ENCODE measurements around the gene CLASP1.

CLASP1 gene

DNA sequence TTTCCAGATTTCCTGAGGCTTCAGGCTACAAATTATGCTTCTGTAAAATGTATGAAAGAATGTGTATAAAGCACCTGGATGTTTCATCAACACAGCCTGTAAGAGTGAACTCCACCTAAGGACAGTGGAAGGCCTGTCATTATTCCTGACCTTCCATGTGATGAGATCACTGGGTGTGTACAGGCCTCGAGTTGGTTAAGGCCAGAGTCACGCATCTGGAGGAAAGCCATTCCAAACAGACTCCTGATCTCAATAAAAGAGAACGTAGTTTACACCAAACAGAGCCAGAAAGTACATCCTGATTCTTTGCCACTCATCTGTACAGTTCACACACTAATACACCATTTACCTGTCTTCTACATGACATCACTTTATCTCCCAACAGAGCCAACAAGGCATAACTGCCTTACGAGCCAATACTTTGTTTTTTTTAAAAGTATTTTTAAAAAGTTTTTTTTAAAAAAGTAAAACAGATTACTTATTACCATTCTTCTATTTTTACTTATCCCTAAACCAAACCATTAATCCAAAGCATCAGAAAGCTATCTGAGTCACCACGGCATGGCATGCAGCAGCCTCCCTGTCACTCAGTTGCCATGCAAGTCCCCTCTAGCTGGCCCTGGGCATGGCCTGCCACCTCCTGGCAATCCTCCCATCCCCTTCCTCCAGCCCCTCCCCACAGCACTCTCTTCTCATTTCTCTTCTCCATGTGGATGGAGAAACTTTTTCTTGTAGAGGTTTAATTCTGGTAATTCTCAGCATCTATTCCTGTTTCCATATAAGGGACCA, 285.4 kb downstream of the CLASP1 start:
- Mint-ChIP-seq H3K9me3 (no peaks in the 10 kb centered on the region), H3K4me1 (ENCODE audit: low read depth) (peaks cover 14% of the 10 kb centered on the region), H3K27me3 (no peaks in the 10 kb centered on the region), H3K4me3 (no peak overlapping the region), H3K36me3 (ENCODE audit: low read depth) (peaks cover 70% of the 10 kb centered on the region), H3K27ac (no peak overlapping the region)

DNA sequence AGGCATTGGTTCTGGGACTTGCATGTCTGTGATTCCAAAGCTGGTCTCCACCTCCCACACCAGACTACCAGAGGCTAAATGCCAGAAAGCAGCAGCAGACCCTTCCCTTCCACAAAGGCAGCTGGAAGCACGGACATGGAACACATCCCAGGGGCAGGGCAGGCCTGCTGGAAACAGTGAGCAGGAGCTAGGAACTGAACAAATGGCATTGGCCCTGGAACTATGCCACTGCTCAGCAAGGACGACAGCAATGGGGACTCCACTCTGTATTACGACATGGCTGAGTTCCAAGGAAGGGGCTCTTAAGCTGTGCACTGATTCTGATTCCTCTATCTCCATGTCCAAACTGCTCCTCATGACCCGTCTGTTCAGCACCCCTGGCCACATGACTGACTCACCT, 286.5 kb downstream of the CLASP1 start:
- Mint-ChIP-seq H3K27me3 (no peaks in the 10 kb centered on the region), H3K36me3 (ENCODE audit: low read depth) (peaks cover 69% of the 10 kb centered on the region), H3K9me3 (no peaks in the 10 kb centered on the region), H3K4me1 (ENCODE audit: low read depth) (peaks cover 14% of the 10 kb centered on the region), H3K27ac (no peak overlapping the region), H3K4me3 (no peak overlapping the region)

DNA sequence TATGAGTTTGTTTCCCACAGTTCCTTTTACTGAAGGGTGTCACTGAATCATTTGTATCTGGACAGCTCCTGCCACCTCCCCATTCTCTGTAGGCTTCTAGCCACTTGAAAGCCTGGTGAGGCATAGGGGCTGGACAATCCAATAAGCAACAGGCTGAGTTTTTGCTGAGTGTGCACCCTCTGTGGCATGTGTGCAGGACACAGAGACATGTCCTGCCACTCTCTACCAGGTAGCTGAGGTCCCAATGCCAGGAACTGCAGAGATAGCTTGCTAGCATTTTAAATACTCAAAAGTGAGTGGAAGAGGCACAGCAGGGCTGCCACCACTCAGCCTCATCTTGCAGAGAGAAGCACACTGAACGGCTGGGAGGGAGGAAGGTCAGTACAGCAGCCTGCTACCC, 287.0 kb downstream of the CLASP1 start:
- Mint-ChIP-seq H3K4me3 (no peak overlapping the region), H3K27me3 (no peaks in the 10 kb centered on the region), H3K27ac (no peak overlapping the region), H3K36me3 (ENCODE audit: low read depth) (peaks cover 65% of the 10 kb centered on the region), H3K9me3 (no peaks in the 10 kb centered on the region), H3K4me1 (ENCODE audit: low read depth) (peaks cover 14% of the 10 kb centered on the region)

DNA sequence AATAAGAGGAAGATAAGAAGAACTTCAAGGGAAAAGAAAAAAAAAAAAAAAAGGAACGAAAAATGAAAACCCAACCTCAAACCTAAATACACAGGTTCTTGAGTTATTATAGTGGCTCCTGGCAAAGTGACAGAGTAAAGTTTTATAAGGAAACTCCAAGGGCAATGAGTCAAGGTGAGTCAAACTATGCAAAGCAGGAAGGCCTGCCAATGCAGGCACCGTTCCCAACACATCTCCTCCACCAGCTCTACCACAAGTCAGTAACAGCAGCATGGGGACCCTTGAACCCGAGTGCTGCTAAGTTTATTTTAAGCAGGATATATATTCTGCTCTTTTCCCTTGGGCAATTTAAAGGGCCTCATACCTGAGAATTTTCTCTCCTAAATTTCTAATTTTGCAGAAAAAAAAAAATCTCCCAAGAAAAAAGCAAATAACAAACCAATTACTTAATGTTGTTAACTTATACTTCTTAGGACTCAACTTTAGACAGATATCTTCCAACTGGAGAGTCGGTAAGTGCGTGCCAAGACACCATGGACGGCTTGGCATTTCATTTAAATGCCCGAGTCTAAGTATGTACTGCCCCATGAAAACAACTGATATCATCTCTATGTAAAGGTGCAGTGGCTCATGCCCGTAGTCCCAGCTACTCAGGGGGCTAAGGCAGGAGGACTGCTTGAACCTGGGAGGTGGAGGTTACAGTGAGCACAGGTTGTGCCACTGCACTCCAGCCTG, 288.5 kb downstream of the CLASP1 start:
- Mint-ChIP-seq H3K4me1 (ENCODE audit: low read depth) (peaks cover 14% of the 10 kb centered on the region), H3K27ac (peak overlapping the region; percentile 8), H3K4me3 (no peak overlapping the region), H3K36me3 (ENCODE audit: low read depth) (peaks cover 64% of the 10 kb centered on the region), H3K9me3 (no peaks in the 10 kb centered on the region), H3K27me3 (no peaks in the 10 kb centered on the region)

DNA sequence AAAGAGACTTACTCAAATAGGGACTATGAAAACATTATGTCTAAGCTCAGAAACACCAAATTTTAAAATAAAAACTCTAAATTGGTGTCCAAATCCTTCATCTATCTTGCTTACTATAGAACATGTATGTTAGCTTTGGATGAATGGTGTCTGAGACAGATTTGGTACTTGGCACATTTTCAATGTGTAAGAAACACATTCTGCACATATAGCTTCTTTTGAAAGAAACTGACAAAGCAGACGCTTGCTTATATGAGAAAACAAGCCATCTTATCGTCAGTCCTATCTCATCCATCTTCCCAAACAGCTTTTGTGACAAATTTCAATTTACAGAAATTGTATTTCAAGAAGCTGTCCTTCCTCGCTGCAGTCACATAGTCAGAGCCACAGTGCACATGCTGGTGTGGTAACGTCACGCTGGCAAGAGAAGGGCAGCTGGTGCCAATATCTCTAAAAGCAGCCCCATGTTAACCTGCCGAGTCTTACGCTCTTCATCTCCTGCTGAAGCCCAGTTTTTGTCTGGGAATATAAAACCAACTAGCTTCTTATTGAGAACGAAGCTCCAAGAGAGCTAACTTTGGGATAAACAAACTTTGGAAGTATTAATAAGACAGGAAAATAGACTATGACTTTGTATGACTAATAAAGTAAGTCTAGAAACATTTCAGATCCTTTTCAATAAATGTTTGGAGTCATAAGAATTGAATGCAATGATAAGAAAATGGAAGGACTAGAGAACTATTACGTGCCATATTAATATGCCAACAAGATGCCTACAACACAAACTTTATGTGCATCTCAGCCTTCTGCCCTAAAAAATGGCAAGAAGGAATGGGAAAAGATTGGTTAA, 289.3 kb downstream of the CLASP1 start:
- Mint-ChIP-seq H3K4me3 (no peak overlapping the region), H3K36me3 (ENCODE audit: low read depth) (peaks cover 61% of the 10 kb centered on the region), H3K9me3 (no peaks in the 10 kb centered on the region), H3K4me1 (ENCODE audit: low read depth) (peaks cover 14% of the 10 kb centered on the region), H3K27ac (peak overlapping the region; percentile 8), H3K27me3 (no peaks in the 10 kb centered on the region)

DNA sequence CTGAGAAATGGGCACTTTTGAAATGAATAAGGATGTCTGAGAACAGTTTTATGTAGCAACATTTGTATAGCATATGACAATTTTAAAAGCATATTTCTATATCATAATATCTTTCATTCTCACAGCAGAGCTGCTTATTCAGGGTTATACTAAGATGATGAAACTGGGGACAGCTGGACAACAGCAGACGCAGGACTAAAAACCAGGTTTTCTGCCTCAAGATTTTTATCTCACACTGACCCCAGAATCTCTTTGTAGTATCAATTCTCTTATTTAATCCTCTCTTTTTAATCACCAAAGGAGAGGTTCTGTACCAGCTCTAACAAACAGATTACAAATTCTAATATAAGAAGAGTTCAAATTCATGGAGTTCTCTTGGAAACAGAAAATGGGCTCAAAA, 290.1 kb downstream of the CLASP1 start:
- Mint-ChIP-seq H3K27me3 (no peaks in the 10 kb centered on the region), H3K4me1 (ENCODE audit: low read depth) (peaks cover 14% of the 10 kb centered on the region), H3K4me3 (no peak overlapping the region), H3K27ac (no peak overlapping the region), H3K36me3 (ENCODE audit: low read depth) (peaks cover 65% of the 10 kb centered on the region), H3K9me3 (no peaks in the 10 kb centered on the region)

DNA sequence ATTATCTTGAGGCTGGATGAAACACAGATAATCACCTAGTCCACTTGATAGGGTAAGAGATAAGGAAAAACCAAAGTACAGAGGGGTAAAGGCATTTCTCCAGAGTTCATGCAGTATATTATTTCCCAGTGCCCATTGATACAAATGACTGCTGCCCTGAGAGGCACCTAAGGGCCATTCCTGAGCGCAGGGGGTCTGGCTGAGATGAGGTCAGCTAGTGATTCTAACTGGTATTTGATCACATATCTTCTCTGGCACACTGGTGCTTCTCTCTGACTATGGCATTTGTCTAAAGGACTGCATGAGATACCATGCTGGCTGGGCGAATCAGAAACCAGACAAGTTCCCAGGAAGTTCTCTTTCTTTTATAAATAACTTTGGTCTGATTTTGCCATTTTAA, 291.0 kb downstream of the CLASP1 start:
- no peaks in the 10 kb centered on the region for H3K9me3 Mint-ChIP-seq
- H3K4me3 Mint-ChIP-seq, result no peak overlapping the region
- no peak overlapping the region for H3K27ac Mint-ChIP-seq
- peaks cover 14% of the 10 kb centered on the region for H3K4me1 Mint-ChIP-seq (ENCODE audit: low read depth)
- H3K27me3 Mint-ChIP-seq, result no peaks in the 10 kb centered on the region
- peaks cover 73% of the 10 kb centered on the region for H3K36me3 Mint-ChIP-seq (ENCODE audit: low read depth)

DNA sequence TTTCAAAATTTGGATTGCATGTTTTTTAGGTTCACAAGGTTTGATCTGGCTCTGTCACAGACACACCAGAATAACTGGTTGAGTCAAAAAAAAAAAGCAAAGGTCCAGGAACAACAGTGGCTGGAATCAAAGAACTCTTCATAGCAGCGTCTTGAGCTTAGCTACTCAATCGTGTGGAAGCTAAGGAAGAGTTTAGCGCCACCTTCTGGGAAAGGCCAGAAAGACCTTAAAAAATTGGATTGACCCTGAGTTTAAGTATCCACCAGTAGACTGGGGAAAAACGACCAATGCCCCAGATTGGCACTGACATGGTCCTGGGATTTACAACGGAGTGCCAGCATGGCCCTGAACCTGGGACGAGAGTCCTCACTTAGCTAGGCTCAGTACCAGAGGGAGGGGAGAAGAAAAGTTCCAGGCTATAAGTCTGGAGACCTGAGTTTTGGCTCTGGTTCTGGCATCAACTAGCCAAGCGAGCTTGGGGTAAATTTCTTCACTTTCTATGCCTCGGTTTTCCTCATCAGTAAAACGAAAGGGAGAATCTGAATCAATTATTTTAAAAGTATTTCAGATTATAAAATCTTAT, 293.1 kb downstream of the CLASP1 start:
- H3K27ac Mint-ChIP-seq, result no peak overlapping the region
- no peaks in the 10 kb centered on the region for H3K9me3 Mint-ChIP-seq
- H3K27me3 Mint-ChIP-seq, result no peaks in the 10 kb centered on the region
- no peak overlapping the region for H3K4me3 Mint-ChIP-seq
- peaks cover 57% of the 10 kb centered on the region for H3K36me3 Mint-ChIP-seq (ENCODE audit: low read depth)
- peaks cover 13% of the 10 kb centered on the region for H3K4me1 Mint-ChIP-seq (ENCODE audit: low read depth)

DNA sequence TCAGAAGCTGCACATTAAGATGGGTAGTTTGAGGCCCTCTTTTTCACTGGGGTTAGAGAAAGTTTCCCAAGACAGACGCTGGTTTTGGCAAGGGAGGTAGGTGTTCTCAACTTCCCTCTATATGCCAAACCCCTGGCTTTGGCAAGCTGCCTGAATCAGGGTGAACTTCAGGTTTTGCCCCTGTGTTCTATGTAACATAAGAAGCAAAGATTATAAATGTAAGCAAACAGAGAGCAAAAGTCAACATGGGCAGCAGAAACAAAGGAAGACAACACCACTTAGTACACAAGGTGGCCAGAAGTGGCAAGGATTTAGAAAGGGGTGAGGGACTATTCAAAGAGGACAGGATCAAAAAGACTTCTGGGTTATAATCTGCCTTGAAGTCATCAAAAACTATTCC, 293.8 kb downstream of the CLASP1 start:
- H3K27me3 Mint-ChIP-seq, result no peaks in the 10 kb centered on the region
- no peak overlapping the region for H3K27ac Mint-ChIP-seq
- H3K36me3 Mint-ChIP-seq (ENCODE audit: low read depth), result peaks cover 53% of the 10 kb centered on the region
- peaks cover 7% of the 10 kb centered on the region for H3K4me1 Mint-ChIP-seq (ENCODE audit: low read depth)
- H3K4me3 Mint-ChIP-seq, result no peak overlapping the region
- no peaks in the 10 kb centered on the region for H3K9me3 Mint-ChIP-seq

DNA sequence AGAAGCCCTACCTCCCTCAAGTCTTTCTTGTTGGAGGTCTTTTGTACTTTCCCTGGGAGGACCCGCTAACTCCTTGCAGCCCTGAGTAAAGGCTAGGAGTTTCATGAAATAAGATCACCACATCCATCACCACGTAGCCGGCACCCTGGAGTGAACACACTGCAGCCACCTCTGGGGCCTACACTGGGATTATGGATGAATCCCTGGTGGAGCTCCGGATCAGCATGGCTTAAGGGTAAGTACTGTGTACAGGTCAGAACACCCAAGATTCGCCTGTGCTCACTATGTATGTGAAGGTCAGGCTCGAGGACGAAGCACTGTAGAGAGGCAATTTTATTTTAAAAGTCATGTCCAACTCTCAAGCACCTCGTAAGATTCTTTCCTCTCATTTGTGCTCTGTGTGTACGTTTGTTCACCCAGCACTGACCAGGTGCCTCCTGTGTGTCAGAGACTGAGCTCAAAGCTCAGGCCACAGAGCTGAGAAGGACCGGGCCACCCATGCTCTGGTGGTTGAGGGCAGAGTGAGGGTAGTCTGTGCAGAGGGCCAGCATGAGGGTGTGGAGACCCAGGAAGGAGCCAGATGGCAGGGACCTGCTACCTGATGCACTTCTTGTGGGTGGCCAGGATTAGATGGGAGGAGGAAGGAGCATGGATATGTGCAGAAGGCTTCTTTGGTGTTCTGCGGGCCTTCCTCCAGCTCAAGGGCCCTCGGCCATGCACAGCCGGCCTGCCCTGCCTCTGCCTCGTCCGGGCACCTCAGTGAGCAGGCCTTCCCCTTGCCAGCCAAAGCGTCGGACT, 297.5 kb downstream of the CLASP1 start:
- no peak overlapping the region for H3K4me3 Mint-ChIP-seq
- H3K27ac Mint-ChIP-seq, result no peak overlapping the region
- no peaks in the 10 kb centered on the region for H3K4me1 Mint-ChIP-seq (ENCODE audit: low read depth)
- peaks cover 60% of the 10 kb centered on the region for H3K36me3 Mint-ChIP-seq (ENCODE audit: low read depth)
- H3K9me3 Mint-ChIP-seq, result no peaks in the 10 kb centered on the region
- no peaks in the 10 kb centered on the region for H3K27me3 Mint-ChIP-seq

DNA sequence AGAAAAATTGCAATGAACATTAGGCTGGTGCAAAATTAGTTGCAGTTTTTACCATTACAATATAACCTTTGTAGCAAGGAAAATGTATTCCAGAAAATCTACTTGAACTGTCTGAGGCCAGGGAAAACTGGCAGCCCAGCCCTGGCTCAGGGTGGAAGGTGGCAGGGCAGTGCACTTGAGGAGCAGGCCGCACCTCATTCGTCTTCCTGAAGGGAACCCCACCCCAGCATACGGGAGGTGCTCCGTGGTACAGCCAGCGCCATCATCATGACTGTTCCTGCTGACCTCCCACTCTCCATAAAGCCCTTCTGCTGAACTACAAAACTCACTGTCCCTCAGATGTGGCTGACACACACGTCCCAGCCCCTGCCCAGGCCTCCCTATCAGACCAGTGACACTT, 298.4 kb downstream of the CLASP1 start:
- Mint-ChIP-seq H3K27ac (no peak overlapping the region), H3K4me1 (ENCODE audit: low read depth) (no peaks in the 10 kb centered on the region), H3K36me3 (ENCODE audit: low read depth) (peaks cover 60% of the 10 kb centered on the region), H3K4me3 (no peak overlapping the region), H3K27me3 (no peaks in the 10 kb centered on the region), H3K9me3 (no peaks in the 10 kb centered on the region)

DNA sequence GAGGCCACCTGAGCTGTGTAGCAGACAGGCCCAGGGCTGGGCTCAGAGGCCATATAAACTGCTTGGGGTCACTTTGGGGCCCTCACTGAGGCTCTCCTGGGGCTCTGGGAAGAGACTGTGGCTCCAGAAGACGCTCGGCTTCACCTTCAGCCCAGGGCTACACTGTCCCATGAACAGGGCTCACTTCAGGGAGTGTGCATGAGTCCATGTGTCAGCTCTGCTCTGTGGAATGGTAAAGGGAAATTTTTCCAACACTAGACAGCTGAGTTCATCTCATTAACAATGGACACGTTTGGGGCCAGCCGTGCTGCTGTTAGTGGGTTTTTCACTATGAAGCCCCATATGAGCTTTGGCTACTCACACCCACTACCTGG, 298.9 kb downstream of the CLASP1 start:
- peaks cover 59% of the 10 kb centered on the region for H3K36me3 Mint-ChIP-seq (ENCODE audit: low read depth)
- no peak overlapping the region for H3K4me3 Mint-ChIP-seq
- H3K27me3 Mint-ChIP-seq, result no peaks in the 10 kb centered on the region
- H3K27ac Mint-ChIP-seq, result no peak overlapping the region
- H3K9me3 Mint-ChIP-seq, result no peaks in the 10 kb centered on the region
- H3K4me1 Mint-ChIP-seq (ENCODE audit: low read depth), result no peaks in the 10 kb centered on the region

DNA sequence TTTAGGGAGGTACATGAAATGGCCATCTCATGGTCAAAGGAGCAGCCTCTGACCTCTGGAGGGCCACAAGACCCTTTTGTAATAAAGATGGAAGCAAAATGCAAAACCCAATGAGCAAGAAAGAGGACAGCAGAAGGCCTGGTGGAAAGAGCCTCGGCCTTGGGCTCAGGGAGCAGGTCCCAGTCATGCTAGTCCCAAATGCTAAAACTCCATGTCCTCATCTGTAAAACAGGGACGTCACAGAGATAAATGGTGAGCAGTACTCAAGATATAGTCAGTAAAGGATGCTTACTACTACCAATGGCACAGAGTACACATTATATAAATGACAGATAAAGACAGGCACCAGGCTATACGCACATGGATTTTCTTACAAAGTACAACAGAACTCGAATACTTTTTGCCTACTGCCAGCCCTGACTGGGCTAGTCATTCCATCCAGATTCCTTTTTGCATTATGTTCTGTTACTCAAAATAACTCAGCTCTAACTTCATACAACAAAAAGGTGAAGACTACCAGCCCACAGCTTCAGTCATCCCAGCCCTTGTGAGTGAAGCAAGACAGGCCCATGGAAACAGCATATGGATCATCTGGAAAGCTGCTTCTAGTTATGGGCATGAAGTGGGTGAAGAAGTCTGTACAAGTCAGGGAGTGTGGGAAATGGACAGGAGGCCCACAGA, 299.4 kb downstream of the CLASP1 start:
- Mint-ChIP-seq H3K27me3 (no peaks in the 10 kb centered on the region), H3K9me3 (no peaks in the 10 kb centered on the region), H3K4me3 (no peak overlapping the region), H3K4me1 (ENCODE audit: low read depth) (no peaks in the 10 kb centered on the region), H3K36me3 (ENCODE audit: low read depth) (peaks cover 62% of the 10 kb centered on the region), H3K27ac (no peak overlapping the region)
